Measurements from ENCODE around the gene TTF1.

- TF ChIP-seq CTCF (IDR thresholded peaks at IDR 0.05) (no peak), POLR2A (IDR thresholded peaks at IDR 0.05) (no peak), EP300 (IDR thresholded peaks at IDR 0.05) (no peak)
Observed at GRCh38 chr9:132441404-132441803, 34.8 kb upstream of the TTF1 start.

All from gastroesophageal sphincter (tissue), 3 donors.